ENCODE measurements around the gene GARIN5A. TPM values are rescaled to one million over a fixed set of nuclear protein-coding genes. Genes with fewer than 3 reads are reported as not detected.

The GARIN5A gene
- total and polyA plus RNA-seq, 9 of the 15 experiments (the other 6 are each of a cell fraction or from before 2014, with no cell fraction given): 0.10 to 0.82 (median 0.23) TPM; not detected in 2

DNA sequence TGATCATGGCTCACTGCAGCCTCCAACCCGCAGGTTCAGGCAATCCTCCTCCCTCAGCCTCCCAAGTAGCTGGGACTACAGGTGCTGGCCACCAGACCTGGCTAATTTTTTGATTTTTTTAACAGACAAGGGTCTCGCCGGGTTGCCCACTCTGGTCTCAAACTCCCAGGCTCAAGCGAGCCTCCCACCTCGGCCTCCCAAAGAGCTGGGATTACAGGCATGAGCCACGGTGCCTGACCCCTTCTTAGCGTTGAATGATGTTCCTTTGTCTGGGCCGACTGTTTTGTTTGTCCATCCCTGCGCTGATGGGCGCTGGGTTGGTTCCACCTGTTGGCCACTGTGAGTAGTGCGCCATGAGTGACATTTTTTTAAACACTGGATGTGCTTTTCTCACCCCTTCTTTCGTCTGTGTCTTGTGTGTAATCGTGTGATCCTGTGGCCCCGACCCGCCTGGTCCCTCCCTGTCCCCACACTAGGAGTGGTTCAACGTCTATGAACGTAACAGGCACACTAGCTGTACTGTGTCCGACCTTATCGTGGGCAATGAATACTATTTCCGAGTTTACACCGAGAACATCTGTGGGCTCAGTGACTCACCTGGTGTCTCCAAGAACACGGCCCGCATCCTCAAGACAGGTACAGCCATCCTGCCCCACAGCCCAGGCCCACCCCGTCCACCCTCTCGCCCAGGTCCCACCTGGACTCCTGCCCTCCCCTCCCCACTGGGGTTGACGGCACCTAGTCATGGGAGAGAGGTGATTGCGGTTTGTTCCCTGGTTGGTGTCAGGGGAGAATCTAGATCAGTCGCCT is 15.4 kb downstream of the GARIN5A start (continued):
- TF ChIP-seq, protein P1, sequence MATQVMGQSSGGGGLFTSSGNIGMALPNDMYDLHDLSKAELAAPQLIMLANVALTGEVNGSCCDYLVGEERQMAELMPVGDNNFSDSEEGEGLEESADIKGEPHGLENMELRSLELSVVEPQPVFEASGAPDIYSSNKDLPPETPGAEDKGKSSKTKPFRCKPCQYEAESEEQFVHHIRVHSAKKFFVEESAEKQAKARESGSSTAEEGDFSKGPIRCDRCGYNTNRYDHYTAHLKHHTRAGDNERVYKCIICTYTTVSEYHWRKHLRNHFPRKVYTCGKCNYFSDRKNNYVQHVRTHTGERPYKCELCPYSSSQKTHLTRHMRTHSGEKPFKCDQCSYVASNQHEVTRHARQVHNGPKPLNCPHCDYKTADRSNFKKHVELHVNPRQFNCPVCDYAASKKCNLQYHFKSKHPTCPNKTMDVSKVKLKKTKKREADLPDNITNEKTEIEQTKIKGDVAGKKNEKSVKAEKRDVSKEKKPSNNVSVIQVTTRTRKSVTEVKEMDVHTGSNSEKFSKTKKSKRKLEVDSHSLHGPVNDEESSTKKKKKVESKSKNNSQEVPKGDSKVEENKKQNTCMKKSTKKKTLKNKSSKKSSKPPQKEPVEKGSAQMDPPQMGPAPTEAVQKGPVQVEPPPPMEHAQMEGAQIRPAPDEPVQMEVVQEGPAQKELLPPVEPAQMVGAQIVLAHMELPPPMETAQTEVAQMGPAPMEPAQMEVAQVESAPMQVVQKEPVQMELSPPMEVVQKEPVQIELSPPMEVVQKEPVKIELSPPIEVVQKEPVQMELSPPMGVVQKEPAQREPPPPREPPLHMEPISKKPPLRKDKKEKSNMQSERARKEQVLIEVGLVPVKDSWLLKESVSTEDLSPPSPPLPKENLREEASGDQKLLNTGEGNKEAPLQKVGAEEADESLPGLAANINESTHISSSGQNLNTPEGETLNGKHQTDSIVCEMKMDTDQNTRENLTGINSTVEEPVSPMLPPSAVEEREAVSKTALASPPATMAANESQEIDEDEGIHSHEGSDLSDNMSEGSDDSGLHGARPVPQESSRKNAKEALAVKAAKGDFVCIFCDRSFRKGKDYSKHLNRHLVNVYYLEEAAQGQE (IDR thresholded peaks at IDR 0.05; ENCODE audit: borderline replicate concordance): peak; percentile 83
- TF ChIP-seq, protein P1 (CRISPR knock-in tag; IDR thresholded peaks at IDR 0.05; ENCODE audit: low read depth): no peak
- TF ChIP-seq MCM5 (IDR thresholded peaks at IDR 0.05; ENCODE audit: low read depth): no peak
- TF ChIP-seq JUND (IDR thresholded peaks at IDR 0.05; ENCODE audit: borderline replicate concordance, low read depth, low read length): peak; percentile 47; the same call in 1 of the 2 replicates
- TF ChIP-seq JUND (tag; IDR thresholded peaks at IDR 0.05; ENCODE audit: borderline replicate concordance, low read depth, low read length): peak; percentile 35; the same call in 1 of the 3 replicates
- TF ChIP-seq ZNF133 (CRISPR knock-in tag; IDR thresholded peaks at IDR 0.05): no peak
- TF ChIP-seq PBX2 (CRISPR knock-in tag; IDR thresholded peaks at IDR 0.05; ENCODE audit: low read depth): no peak
- peak; percentile 56 for TF ChIP-seq PBX2 (tag; conservative IDR thresholded peaks at IDR 0.05; ENCODE audit: low read depth)
- no peak for TF ChIP-seq HLTF (IDR thresholded peaks at IDR 0.05)
- no peak for TF ChIP-seq RFX1 (IDR thresholded peaks at IDR 0.05)
- TF ChIP-seq ZNF699 (CRISPR knock-in tag; IDR thresholded peaks at IDR 0.05; ENCODE audit: insufficient replicate concordance): no peak
- no peak for TF ChIP-seq TRIM28 (IDR thresholded peaks at IDR 0.05)
- TF ChIP-seq, protein P2, sequence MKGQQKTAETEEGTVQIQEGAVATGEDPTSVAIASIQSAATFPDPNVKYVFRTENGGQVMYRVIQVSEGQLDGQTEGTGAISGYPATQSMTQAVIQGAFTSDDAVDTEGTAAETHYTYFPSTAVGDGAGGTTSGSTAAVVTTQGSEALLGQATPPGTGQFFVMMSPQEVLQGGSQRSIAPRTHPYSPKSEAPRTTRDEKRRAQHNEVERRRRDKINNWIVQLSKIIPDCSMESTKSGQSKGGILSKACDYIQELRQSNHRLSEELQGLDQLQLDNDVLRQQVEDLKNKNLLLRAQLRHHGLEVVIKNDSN (CRISPR knock-in tag; IDR thresholded peaks at IDR 0.05): 0 out of 2 replicates have a peak, but pooled peaks have one; percentile 6
- peak; percentile 75 for TF ChIP-seq MEIS2 (IDR thresholded peaks at IDR 0.05; ENCODE audit: partially characterized antibody)
- no peak for TF ChIP-seq PHTF2 (CRISPR knock-in tag; IDR thresholded peaks at IDR 0.05)
- TF ChIP-seq RAD21 (CRISPR knock-in tag; conservative IDR thresholded peaks at IDR 0.05 in 1 of 2, IDR thresholded peaks at IDR 0.05 in 1 of 2): peak; percentile 74 to 91
